ENCODE measurements around the gene RAB34. TPM values are rescaled to one million over a fixed set of nuclear protein-coding genes. Genes with fewer than 3 reads are reported as not detected.

Gene RAB34
- total RNA-seq (100 to 1,000 TPM in 1 of 2 donors, 10 to 100 TPM in 1; 30.0 to 111 TPM), polyA plus RNA-seq (ENCODE audit: insufficient read length in 2 of 2) (10 to 100 TPM; 48.1 to 58.8 TPM)
- long read RNA-seq, donor 1, transcript RAB34-204 (10 exons, 1,766 nt), result major isoform, 7 of 1,988 reads
- long read RNA-seq, donor 1, partial matches to known transcripts, result 1,882 of 1,988 reads
- long read RNA-seq, donor 1, other reads (novel, unspliced or antisense), result 90 of 1,988 reads
- long read RNA-seq, donor 2, partial matches to known transcripts, result 0 of 6 reads
- long read RNA-seq, donor 2, other reads (novel, unspliced or antisense), result 0 of 6 reads
- long read RNA-seq, donor 3, partial matches to known transcripts, result 1,252 of 1,298 reads
- long read RNA-seq, donor 3, other reads (novel, unspliced or antisense), result 42 of 1,298 reads
- long read RNA-seq, donor 4, transcript RAB34-203 (10 exons, 1,597 nt), result minor isoform, 6 of 151 reads
- long read RNA-seq, donor 4, transcript RAB34-210 (11 exons, 863 nt), result minor isoform, 6 of 151 reads
- long read RNA-seq, donor 4, transcript RAB34-204 (10 exons, 1,766 nt), result major isoform, 23 of 151 reads
- long read RNA-seq, donor 4, transcript RAB34-201 (11 exons, 1,592 nt), result minor isoform, 5 of 151 reads
- long read RNA-seq, donor 4, partial matches to known transcripts, result 105 of 151 reads
- long read RNA-seq, donor 4, other reads (novel, unspliced or antisense), result 0 of 151 reads

- DNase-seq (ENCODE audit: low read depth in 4 of 6, low spot score in 6 of 6), result peak in 2 of 6 donors; percentile 81 to 91
- Histone ChIP-seq H3K27ac (ENCODE audit: low read depth, low read length) (peak within 1 kb of the TSS; percentile 97), H3K4me3 (ENCODE audit: low read depth, low read length) (peak within 1 kb of the TSS; percentile 75), H3K9me3 (ENCODE audit: control insufficient read depth, insufficient read depth, low read length) (no peaks in the 10 kb centered on the region), H3K4me1 (ENCODE audit: control insufficient read depth, insufficient read depth, low read length) (peaks cover 60% of the 10 kb centered on the region), H3K36me3 (ENCODE audit: control insufficient read depth, insufficient read depth, low read length) (peaks cover 44% of the 10 kb centered on the region), H3K27me3 (ENCODE audit: control insufficient read depth, insufficient read depth, low read length) (peaks cover 9% of the 10 kb centered on the region)
- WGBS (ENCODE audit: insufficient coverage), result 4% methylated on average over 53 of the region's 60 CpGs
Measured at GRCh38 chr17:28717578-28718332, at the start of gene RAB34. TSS of gene RAB34 (minus strand) at chr17:28717868. CDS start at chr17:28717266, 602 bp downstream.

GRCh38 chr17:28765038-28765437 lies 47.4 kb upstream of the RAB34 start:
- Histone ChIP-seq H3K27me3 (ENCODE audit: control insufficient read depth, insufficient read depth, low read length) (no peaks in the 10 kb centered on the region), H3K9me3 (ENCODE audit: control insufficient read depth, insufficient read depth, low read length) (no peaks in the 10 kb centered on the region), H3K36me3 (ENCODE audit: control insufficient read depth, insufficient read depth, low read length) (peaks cover 10% of the 10 kb centered on the region), H3K4me1 (ENCODE audit: control insufficient read depth, insufficient read depth, low read length) (peaks cover 29% of the 10 kb centered on the region), H3K4me3 (ENCODE audit: low read depth, low read length) (no peak overlapping the region), H3K27ac (ENCODE audit: low read depth, low read length) (no peak overlapping the region)
- no peak for DNase-seq (ENCODE audit: low read depth in 4 of 6, low spot score in 6 of 6)
- WGBS (ENCODE audit: insufficient coverage), result 38% methylated on average over 4 of the region's 4 CpGs

GRCh38 chr17:28763804-28764266 lies 46.2 kb upstream of the RAB34 start:
- H3K4me3 ChIP-seq (ENCODE audit: low read depth, low read length), result no peak overlapping the region
- H3K4me1 ChIP-seq (ENCODE audit: control insufficient read depth, insufficient read depth, low read length), result peaks cover 40% of the 10 kb centered on the region
- DNase-seq (ENCODE audit: low read depth in 4 of 6, low spot score in 6 of 6), result peak in 3 of 6 donors; percentile 66 to 91 (median 91)
- no peaks in the 10 kb centered on the region for H3K9me3 ChIP-seq (ENCODE audit: control insufficient read depth, insufficient read depth, low read length)
- no CpG with 5 or more reads among the region's 5 CpGs for WGBS (ENCODE audit: insufficient coverage)
- peaks cover 19% of the 10 kb centered on the region for H3K36me3 ChIP-seq (ENCODE audit: control insufficient read depth, insufficient read depth, low read length)
- H3K27ac ChIP-seq (ENCODE audit: low read depth, low read length), result no peak overlapping the region
- H3K27me3 ChIP-seq (ENCODE audit: control insufficient read depth, insufficient read depth, low read length), result no peaks in the 10 kb centered on the region

GRCh38 chr17:28763137-28763799 lies 45.6 kb upstream of the RAB34 start:
- H3K27me3 ChIP-seq (ENCODE audit: control insufficient read depth, insufficient read depth, low read length), result no peaks in the 10 kb centered on the region
- H3K27ac ChIP-seq (ENCODE audit: low read depth, low read length), result no peak overlapping the region
- no peak for DNase-seq (ENCODE audit: low read depth in 4 of 6, low spot score in 6 of 6)
- no peaks in the 10 kb centered on the region for H3K9me3 ChIP-seq (ENCODE audit: control insufficient read depth, insufficient read depth, low read length)
- no CpG with 5 or more reads among the region's 1 CpG for WGBS (ENCODE audit: insufficient coverage)
- peaks cover 24% of the 10 kb centered on the region for H3K36me3 ChIP-seq (ENCODE audit: control insufficient read depth, insufficient read depth, low read length)
- no peak overlapping the region for H3K4me3 ChIP-seq (ENCODE audit: low read depth, low read length)
- peaks cover 41% of the 10 kb centered on the region for H3K4me1 ChIP-seq (ENCODE audit: control insufficient read depth, insufficient read depth, low read length)

GRCh38 chr17:28760601-28761562 lies 43.2 kb upstream of the RAB34 start:
- H3K27me3 ChIP-seq (ENCODE audit: control insufficient read depth, insufficient read depth, low read length), result no peaks in the 10 kb centered on the region
- 10% methylated on average over 5 of the region's 9 CpGs for WGBS (ENCODE audit: insufficient coverage)
- DNase-seq (ENCODE audit: low read depth in 4 of 6, low spot score in 6 of 6), result peak in 3 of 6 donors; percentile 57 to 88 (median 82)
- H3K27ac ChIP-seq (ENCODE audit: low read depth, low read length), result peak overlapping the region; percentile 12
- no peak overlapping the region for H3K4me3 ChIP-seq (ENCODE audit: low read depth, low read length)
- H3K4me1 ChIP-seq (ENCODE audit: control insufficient read depth, insufficient read depth, low read length), result peaks cover 36% of the 10 kb centered on the region
- no peaks in the 10 kb centered on the region for H3K9me3 ChIP-seq (ENCODE audit: control insufficient read depth, insufficient read depth, low read length)
- peaks cover 34% of the 10 kb centered on the region for H3K36me3 ChIP-seq (ENCODE audit: control insufficient read depth, insufficient read depth, low read length)

GRCh38 chr17:28759256-28759865 lies 41.7 kb upstream of the RAB34 start:
- DNase-seq (ENCODE audit: low read depth in 4 of 6, low spot score in 6 of 6), result peak in 1 of 6 donors; percentile 83
- no peaks in the 10 kb centered on the region for H3K9me3 ChIP-seq (ENCODE audit: control insufficient read depth, insufficient read depth, low read length)
- peaks cover 39% of the 10 kb centered on the region for H3K36me3 ChIP-seq (ENCODE audit: control insufficient read depth, insufficient read depth, low read length)
- H3K4me1 ChIP-seq (ENCODE audit: control insufficient read depth, insufficient read depth, low read length), result peaks cover 36% of the 10 kb centered on the region
- H3K4me3 ChIP-seq (ENCODE audit: low read depth, low read length), result no peak overlapping the region
- 68% methylated on average over 18 of the region's 18 CpGs for WGBS (ENCODE audit: insufficient coverage)
- peak overlapping the region; percentile 16 for H3K27ac ChIP-seq (ENCODE audit: low read depth, low read length)
- no peaks in the 10 kb centered on the region for H3K27me3 ChIP-seq (ENCODE audit: control insufficient read depth, insufficient read depth, low read length)

- H3K4me3 ChIP-seq (ENCODE audit: low read depth, low read length), result no peak overlapping the region
- DNase-seq (ENCODE audit: low read depth in 4 of 6, low spot score in 6 of 6), result no peak
- H3K27me3 ChIP-seq (ENCODE audit: control insufficient read depth, insufficient read depth, low read length), result no peaks in the 10 kb centered on the region
- no peak overlapping the region for H3K27ac ChIP-seq (ENCODE audit: low read depth, low read length)
- H3K36me3 ChIP-seq (ENCODE audit: control insufficient read depth, insufficient read depth, low read length), result peaks cover 44% of the 10 kb centered on the region
- peaks cover 36% of the 10 kb centered on the region for H3K4me1 ChIP-seq (ENCODE audit: control insufficient read depth, insufficient read depth, low read length)
- 95% methylated on average over 32 of the region's 32 CpGs for WGBS (ENCODE audit: insufficient coverage)
- H3K9me3 ChIP-seq (ENCODE audit: control insufficient read depth, insufficient read depth, low read length), result no peaks in the 10 kb centered on the region
Measured at GRCh38 chr17:28758411-28759121, 40.9 kb upstream of the RAB34 start.

All from spinal cord (tissue), 10 donors.